Parathyroid adenoma (tissue), 2 donors: ENCODE measurements around the gene IFRD2.
A peak's percentile ranks its signal among the peaks of the same experiment; 100 is the strongest.

Experiments used
- H2AFZ ChIP-seq: fragments of 300-600 bp; sonication (generic); one replicate; pipeline ENCODE4 v1.7.0; 2017; ENCODE audit warnings: antibody characterized with exemption, mild to moderate bottlenecking
- H3K27ac ChIP-seq: fragments of 300-600 bp; sonication (generic); one replicate; pipeline ENCODE4 v1.7.0; 2017
- H3K27me3 ChIP-seq: fragments of 300-600 bp; sonication (generic); one replicate; pipeline ENCODE4 v1.7.0; 2017; ENCODE audit warnings: low read length; ENCODE audit not compliant: control insufficient read depth, insufficient read depth
- H3K36me3 ChIP-seq: fragments of 300-600 bp; sonication (generic); one replicate; pipeline ENCODE4 v1.7.0; 2017; ENCODE audit warnings: low read length; ENCODE audit not compliant: control insufficient read depth, insufficient read depth
- H3K4me1 ChIP-seq: fragments of 300-600 bp; sonication (generic); one replicate; pipeline ENCODE4 v1.7.0; 2017; ENCODE audit warnings: control low read depth
- H3K4me2 ChIP-seq: fragments of 300-600 bp; sonication (generic); one replicate; pipeline ENCODE4 v1.7.0; 2017; ENCODE audit warnings: low read length
- H3K4me3 ChIP-seq: fragments of 300-600 bp; sonication (generic); one replicate; pipeline ENCODE4 v1.7.0; 2017; ENCODE audit warnings: low read depth, low read length
- H3K79me2 ChIP-seq: fragments of 300-600 bp; sonication (generic); one replicate; pipeline ENCODE4 v1.7.0; 2017; ENCODE audit warnings: control low read depth
- H3K9ac ChIP-seq: fragments of 300-600 bp; sonication (generic); one replicate; pipeline ENCODE4 v1.7.0; 2017; ENCODE audit warnings: mild to moderate bottlenecking
- H3K9me3 ChIP-seq: fragments of 300-600 bp; sonication (generic); one replicate; pipeline ENCODE4 v1.7.0; 2017; ENCODE audit warnings: low read length; ENCODE audit not compliant: control insufficient read depth
- CTCF ChIP-seq: fragments of 300-600 bp; sonication (generic); IDR thresholded peaks from one replicate; pipeline ENCODE4 v1.7.0; 2017; ENCODE audit warnings: antibody characterized with exemption, mild to moderate bottlenecking
- donor health status: primary hyperparathyroidism.

IFRD2 gene

GRCh38 chr3:50339485-50340146, 47.4 kb upstream of the IFRD2 start:
- Histone ChIP-seq H3K4me3 (no peak overlapping the region), H3K9ac (no peak overlapping the region), H3K79me2 (no peaks in the 10 kb centered on the region), H3K27me3 (no peaks in the 10 kb centered on the region), H3K36me3 (no peaks in the 10 kb centered on the region), H3K9me3 (no peaks in the 10 kb centered on the region), H3K4me2 (peak overlapping the region; percentile 41), H3K27ac (peak overlapping the region; percentile 30), H2AFZ (no peak overlapping the region), H3K4me1 (peaks cover 18% of the 10 kb centered on the region)
- TF ChIP-seq CTCF, result no peak

GRCh38 chr3:50338965-50339364, 46.7 kb upstream of the IFRD2 start:
- no peak overlapping the region for H3K9ac ChIP-seq
- peak overlapping the region; percentile 30 for H3K27ac ChIP-seq
- no peaks in the 10 kb centered on the region for H3K79me2 ChIP-seq
- H3K4me2 ChIP-seq, result no peak overlapping the region
- H3K4me3 ChIP-seq, result no peak overlapping the region
- H3K27me3 ChIP-seq, result no peaks in the 10 kb centered on the region
- H2AFZ ChIP-seq, result no peak overlapping the region
- H3K9me3 ChIP-seq, result no peaks in the 10 kb centered on the region
- no peaks in the 10 kb centered on the region for H3K36me3 ChIP-seq
- peaks cover 18% of the 10 kb centered on the region for H3K4me1 ChIP-seq
- TF ChIP-seq CTCF, result no peak

GRCh38 chr3:50337175-50337861, 45.1 kb upstream of the IFRD2 start:
- peak overlapping the region; percentile 97 for H2AFZ ChIP-seq
- peak overlapping the region; percentile 76 for H3K4me3 ChIP-seq
- TF ChIP-seq CTCF, result no peak
- H3K36me3 ChIP-seq, result no peaks in the 10 kb centered on the region
- H3K4me1 ChIP-seq, result peaks cover 9% of the 10 kb centered on the region
- peak overlapping the region; percentile 57 for H3K27ac ChIP-seq
- H3K9me3 ChIP-seq, result no peaks in the 10 kb centered on the region
- no peaks in the 10 kb centered on the region for H3K79me2 ChIP-seq
- H3K9ac ChIP-seq, result peak overlapping the region; percentile 49
- H3K4me2 ChIP-seq, result peak overlapping the region; percentile 100
- H3K27me3 ChIP-seq, result no peaks in the 10 kb centered on the region

GRCh38 chr3:50336452-50337174, 44.4 kb upstream of the IFRD2 start:
- TF ChIP-seq CTCF, result no peak
- Histone ChIP-seq H3K4me1 (peaks cover 9% of the 10 kb centered on the region), H3K9me3 (no peaks in the 10 kb centered on the region)

More at GRCh38 chr3:50336452-50337174, 44.4 kb upstream of the IFRD2 start:
- peak overlapping the region; percentile 76 for H3K4me3 ChIP-seq
- H3K27me3 ChIP-seq, result no peaks in the 10 kb centered on the region
- peak overlapping the region; percentile 57 for H3K27ac ChIP-seq
- H3K36me3 ChIP-seq, result no peaks in the 10 kb centered on the region
- H2AFZ ChIP-seq, result peak overlapping the region; percentile 97
- H3K4me2 ChIP-seq, result peak overlapping the region; percentile 100
- no peak overlapping the region for H3K9ac ChIP-seq
- H3K79me2 ChIP-seq, result no peaks in the 10 kb centered on the region
